HG03097 (cell line): ENCODE data around the gene SF3B5.
"Not testable (repeated sequence)": the region's sequence is repeated elsewhere in the genome, so short reads cannot be mapped to it uniquely, and the experiment has no call there.

ENCODE experiments used
- ATAC-seq: cut with Tn5 transposase; IDR thresholded peaks from one replicate; pipeline ENCODE4 v1.9.1; 2021; ENCODE audit not compliant: unreplicated experiment, low FRiP score

SF3B5 gene

GRCh38 chr6:144064402-144065212 is 30.8 kb downstream of the SF3B5 start:
- ATAC-seq: peak; percentile 11

- ATAC-seq: peak; percentile 86
Measured at GRCh38 chr6:144063744-144064401, 31.5 kb downstream of the SF3B5 start.

GRCh38 chr6:144063246-144063743 is 32.1 kb downstream of the SF3B5 start:
- peak; percentile 7 for ATAC-seq

- ATAC-seq: no peak
Measured at GRCh38 chr6:144062786-144063185, 32.6 kb downstream of the SF3B5 start.

- ATAC-seq: no peak
Measured at GRCh38 chr6:144059139-144059538, 36.2 kb downstream of the SF3B5 start.

- ATAC-seq: peak; percentile 57
Measured at GRCh38 chr6:144055121-144055931, 40.0 kb downstream of the SF3B5 start.

- ATAC-seq: no peak
Measured at GRCh38 chr6:144053601-144054000, 41.8 kb downstream of the SF3B5 start.

GRCh38 chr6:144052488-144052887 is 42.9 kb downstream of the SF3B5 start:
- ATAC-seq: no peak

- ATAC-seq: no peak
Measured at GRCh38 chr6:144049386-144049785, 46.0 kb downstream of the SF3B5 start.

GRCh38 chr6:144047688-144048087 is 47.7 kb downstream of the SF3B5 start:
- no peak for ATAC-seq

- ATAC-seq: not testable (repeated sequence)
Measured at GRCh38 chr6:144046672-144047071, 48.7 kb downstream of the SF3B5 start.

GRCh38 chr6:144044989-144045388 is 50.4 kb downstream of the SF3B5 start:
- ATAC-seq: not testable (repeated sequence)
